Epithelial cell of umbilical artery (primary cell): ENCODE measurements around the gene PURB. TPM values are rescaled to one million over a fixed set of nuclear protein-coding genes. Genes with fewer than 3 reads are reported as not detected.

ENCODE experiments used
- total RNA-seq: library from RNA; depleted of rRNA; stranded (reverse); fragments of >200 nt; gene quantifications from 2 replicates; pipeline ENCODE4 v1.2.3, GENCODE V29; 2014

Gene PURB
- 16.3 and 17.5 TPM in 2 replicates for total RNA-seq

DNA sequence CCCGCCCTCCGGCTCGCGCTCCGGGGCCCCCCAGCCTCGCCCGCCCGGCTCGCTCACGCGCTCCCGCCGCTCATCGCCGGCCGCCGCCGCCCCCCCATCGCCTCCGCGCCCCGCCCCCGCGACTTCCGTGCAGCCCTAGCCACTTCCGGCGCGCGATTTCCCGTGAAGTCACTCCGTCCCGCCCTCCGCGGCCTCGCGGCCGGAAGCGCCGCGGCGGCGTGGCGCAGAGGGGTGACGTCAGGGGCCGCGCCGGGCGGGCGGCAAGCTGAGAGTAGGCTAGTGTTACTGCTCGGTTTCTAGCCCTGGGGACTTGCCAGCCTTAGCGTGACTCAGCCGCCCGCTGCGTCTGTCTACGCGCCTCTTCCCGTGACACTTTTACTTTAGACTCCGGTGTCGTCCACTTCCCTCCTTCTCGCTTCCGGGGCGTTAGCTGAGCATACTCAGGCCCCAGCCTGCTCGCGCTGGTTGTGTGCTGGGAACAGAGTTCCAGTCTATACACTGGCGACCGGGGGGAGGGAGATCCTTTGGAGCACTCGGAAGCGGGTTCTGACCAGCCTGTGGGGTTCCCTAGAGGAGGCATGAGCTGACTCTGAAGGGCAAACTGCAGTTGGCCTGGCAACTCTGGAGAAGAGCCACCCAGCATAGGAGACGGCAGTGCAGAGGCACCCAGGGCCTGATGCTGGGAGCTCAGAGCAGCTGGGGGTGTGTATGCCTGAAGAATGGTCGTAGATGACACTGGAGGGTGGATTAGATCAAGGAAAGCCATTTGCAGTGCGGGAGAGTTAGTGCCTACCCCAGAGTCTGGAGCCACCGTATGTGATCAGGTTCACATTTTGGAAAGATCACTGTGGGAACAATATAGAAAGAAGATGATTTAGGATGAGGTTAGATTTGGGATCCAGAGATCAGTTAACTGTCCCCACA is at the start of gene PURB:
TSS of gene PURB (minus strand) at position 137 of the 924 bp plus-strand sequence. CDS start 182 bp downstream, outside the sequence.

DNA sequence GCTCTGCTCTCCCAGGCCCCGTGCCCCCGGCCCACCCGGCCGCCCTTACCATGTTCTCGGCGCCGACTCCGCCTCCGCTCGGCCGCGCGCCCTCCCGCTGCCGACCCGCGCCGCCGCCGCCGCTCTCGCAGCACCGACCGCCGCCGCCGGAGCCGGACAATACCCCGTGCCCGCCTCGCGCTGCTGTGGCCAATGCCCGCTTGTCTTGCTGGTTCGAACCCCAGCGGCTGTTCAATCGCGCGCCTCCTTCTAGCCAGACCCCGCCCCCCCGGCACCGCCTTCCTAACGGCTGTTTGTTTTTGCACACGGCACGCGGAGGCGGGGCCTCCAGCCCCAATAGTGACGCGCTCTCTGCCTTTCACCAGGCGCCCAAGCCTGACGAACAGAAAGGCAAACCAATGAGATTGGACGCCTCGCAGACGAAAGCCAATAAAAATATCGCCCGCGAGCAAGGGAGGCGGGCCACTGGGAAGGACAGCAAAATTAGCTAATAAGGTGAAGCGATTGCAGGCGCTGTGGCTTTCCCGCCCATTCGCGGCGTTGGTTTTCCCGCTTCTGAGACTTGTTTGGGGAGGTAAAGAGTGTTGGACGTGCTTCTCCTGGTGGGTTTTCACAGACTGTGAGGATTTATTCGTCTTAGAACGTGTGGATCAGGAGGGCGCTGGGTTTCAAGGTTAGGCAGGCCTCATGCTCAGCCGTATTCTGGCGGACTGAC is 37.3 kb downstream of the PURB start, which contains the start of gene H2AZ2:
TSS of gene H2AZ2 (minus strand) at position 168 of the 715 bp plus-strand sequence. CDS start at position 52, 116 bp downstream.

Other genes starting within 250 kb of the PURB start
- 7.8 and 8.8 TPM in 2 replicates for gene ZMIZ2, start 136.7 kb downstream of the PURB start, total RNA-seq
- gene PPIA, start 88.8 kb downstream of the PURB start, total RNA-seq = 3,439 and 4,627 TPM in 2 replicates
- 211 and 346 TPM in 2 replicates for gene H2AZ2, start 37.4 kb downstream of the PURB start, total RNA-seq
- 0.15 and 0.32 TPM in 2 replicates for gene MYO1G, start 93.5 kb upstream of the PURB start, total RNA-seq
- gene CCM2, start 114.7 kb upstream of the PURB start, total RNA-seq = 63.1 and 65.6 TPM in 2 replicates
- gene NACAD, start 203.4 kb upstream of the PURB start, total RNA-seq = under 0.01 and 0.32 TPM in 2 replicates
- 69.3 and 82.8 TPM in 2 replicates for gene TBRG4, start 226.2 kb upstream of the PURB start, total RNA-seq